Breast epithelium (tissue), 3 donors: ENCODE measurements around the gene SCP2D1.

Source experiments
- POLR2A ChIP-seq: fragments of 450-650 bp; IDR thresholded peaks from one replicate; pipeline ENCODE4 v1.6.1; 2016; ENCODE audit warnings: antibody characterized with exemption, mild to moderate bottlenecking, moderate library complexity
- TF ChIP-seq, protein P1 (sequence below), 3 donors: fragments of 450-650 bp; IDR thresholded peaks; one replicate each; pipeline ENCODE4 v1.5.1; 2016 to 2017; ENCODE audit warnings: antibody characterized with exemption in 3 of 3, mild to moderate bottlenecking in 3 of 3, moderate library complexity in 3 of 3

DNA sequence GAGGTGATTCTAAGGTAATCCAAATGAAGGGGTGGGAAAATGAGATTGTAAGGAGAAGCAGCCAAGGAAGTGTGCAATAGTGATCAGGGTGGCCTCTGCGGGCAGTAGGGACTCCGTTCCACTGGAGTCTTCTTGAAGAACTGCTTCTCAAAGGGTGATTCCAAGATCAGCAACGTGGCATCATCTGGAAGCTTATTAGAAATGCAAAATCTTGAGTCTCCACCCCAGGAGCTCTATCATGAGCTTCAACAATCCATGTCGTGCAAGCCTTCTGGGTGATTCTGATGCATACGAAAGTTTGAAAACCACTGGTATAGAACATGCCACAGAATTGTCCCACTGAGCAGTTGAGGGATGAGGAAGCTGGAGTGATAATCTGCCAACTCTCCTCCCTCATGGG lies 31.4 kb downstream of the SCP2D1 start:
- no peak for TF ChIP-seq POLR2A
- TF ChIP-seq, protein P1, sequence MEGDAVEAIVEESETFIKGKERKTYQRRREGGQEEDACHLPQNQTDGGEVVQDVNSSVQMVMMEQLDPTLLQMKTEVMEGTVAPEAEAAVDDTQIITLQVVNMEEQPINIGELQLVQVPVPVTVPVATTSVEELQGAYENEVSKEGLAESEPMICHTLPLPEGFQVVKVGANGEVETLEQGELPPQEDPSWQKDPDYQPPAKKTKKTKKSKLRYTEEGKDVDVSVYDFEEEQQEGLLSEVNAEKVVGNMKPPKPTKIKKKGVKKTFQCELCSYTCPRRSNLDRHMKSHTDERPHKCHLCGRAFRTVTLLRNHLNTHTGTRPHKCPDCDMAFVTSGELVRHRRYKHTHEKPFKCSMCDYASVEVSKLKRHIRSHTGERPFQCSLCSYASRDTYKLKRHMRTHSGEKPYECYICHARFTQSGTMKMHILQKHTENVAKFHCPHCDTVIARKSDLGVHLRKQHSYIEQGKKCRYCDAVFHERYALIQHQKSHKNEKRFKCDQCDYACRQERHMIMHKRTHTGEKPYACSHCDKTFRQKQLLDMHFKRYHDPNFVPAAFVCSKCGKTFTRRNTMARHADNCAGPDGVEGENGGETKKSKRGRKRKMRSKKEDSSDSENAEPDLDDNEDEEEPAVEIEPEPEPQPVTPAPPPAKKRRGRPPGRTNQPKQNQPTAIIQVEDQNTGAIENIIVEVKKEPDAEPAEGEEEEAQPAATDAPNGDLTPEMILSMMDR (IDR thresholded peaks at IDR 0.05): no peak
